HEK293 (cell line): ENCODE results near the gene GAMT.

Source experiments
- HOXA7 ChIP-seq: sonication (generic); formaldehyde crosslinking; IDR thresholded peaks from 2 replicates; pipeline ENCODE4 v1.8.1; 2022; ENCODE audit warnings: missing genetic modification reagents, borderline replicate concordance
- ZNF175 ChIP-seq: fragments of 450-650 bp; formaldehyde crosslinking; IDR thresholded peaks from 2 replicates; pipeline ENCODE4 v1.5.1; 2016; ENCODE audit warnings: missing biosample characterization, missing genetic modification characterization
- ZNF274 ChIP-seq, 2 experiments: fragments of 200-500 bp in 1 of 2; fragments of 450-650 bp in 1 of 2; sonication (Bioruptor generic) in 1 of 2; formaldehyde crosslinking in 1 of 2; IDR thresholded peaks; 2 replicates each; pipeline versions ENCODE4 v1.5.1 to v1.6.1; 2014 to 2016; ENCODE audit warnings: borderline replicate concordance in 1 of 2, inconsistent platforms in 1 of 2, low read length in 1 of 2, missing biosample characterization in 1 of 2, missing genetic modification characterization in 1 of 2
- ZNF549 ChIP-seq: fragments of 450-650 bp; IDR thresholded peaks from 2 replicates; pipeline ENCODE4 v1.5.1; 2018; ENCODE audit warnings: missing biosample characterization, missing genetic modification characterization, mild to moderate bottlenecking, inconsistent platforms, moderate library complexity
- ZNF561 ChIP-seq: fragments of 450-650 bp; IDR thresholded peaks from 2 replicates; pipeline ENCODE4 v1.5.1; 2018; ENCODE audit warnings: missing biosample characterization, missing genetic modification characterization, borderline replicate concordance
- ZNF747 ChIP-seq: fragments of 450-650 bp; formaldehyde crosslinking; IDR thresholded peaks from 2 replicates; pipeline ENCODE4 v1.5.1; 2016; ENCODE audit warnings: missing biosample characterization, missing genetic modification characterization
- TF ChIP-seq, protein P1 (sequence below): fragments of 450-650 bp; formaldehyde crosslinking; IDR thresholded peaks from 2 replicates; pipeline ENCODE4 v1.5.1; 2016; ENCODE audit warnings: missing biosample characterization, missing genetic modification characterization

DNA sequence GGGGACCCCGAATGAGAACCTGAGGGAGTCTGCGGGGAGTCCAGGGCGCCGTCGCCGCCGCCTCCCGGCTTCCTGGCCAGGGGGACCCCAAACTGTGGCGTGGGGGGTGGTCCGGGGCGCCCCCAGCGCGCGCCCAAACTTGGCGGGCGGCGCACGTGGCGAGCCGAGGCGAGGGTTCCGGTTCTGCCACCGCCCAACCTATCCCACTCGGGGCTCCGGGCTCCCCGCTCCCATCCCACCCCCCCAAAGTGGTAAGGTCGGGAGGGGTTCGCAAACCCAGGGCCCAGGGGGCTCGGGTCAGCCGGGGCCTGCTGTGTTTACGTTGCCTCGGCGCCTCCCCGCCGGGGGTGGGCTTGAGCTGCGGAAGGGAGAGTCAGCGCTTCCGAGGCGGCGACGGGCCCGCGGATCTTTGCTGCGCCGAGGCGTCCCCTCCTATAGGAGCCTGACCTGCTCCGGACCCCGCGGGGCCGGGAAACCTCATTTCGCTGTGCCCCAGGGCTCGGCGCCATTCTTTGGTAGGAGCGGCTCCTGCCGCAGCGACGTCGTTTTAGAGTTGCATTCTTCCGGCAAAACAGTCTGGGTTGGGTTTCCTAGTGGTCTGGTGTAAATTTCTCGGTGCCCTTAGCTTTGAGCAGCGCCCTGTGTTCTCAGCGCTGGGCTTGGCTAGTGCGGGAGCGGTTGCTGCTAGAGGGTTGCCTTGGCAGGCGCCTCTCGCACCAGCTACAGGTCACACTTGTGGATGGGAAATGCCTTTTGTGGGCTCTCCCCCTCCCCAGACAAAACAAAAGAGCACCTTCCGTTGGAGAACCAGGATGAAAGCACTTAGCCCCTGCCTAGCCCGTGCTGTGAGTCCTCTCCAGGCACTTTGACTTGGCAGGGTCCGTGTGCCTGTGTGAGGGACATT lies 7.2 kb upstream of the GAMT start:
- TF ChIP-seq ZNF175 (tag by site-specific recombination) (no peak), HOXA7 (CRISPR knock-in tag) (no peak), ZNF549 (tag by site-specific recombination) (no peak), ZNF747 (no peak), ZNF561 (tag by site-specific recombination) (no peak), ZNF274 (IDR thresholded peaks at IDR 0.05; ENCODE audit: low read length) (no peak), ZNF274 (tag by site-specific recombination; IDR thresholded peaks at IDR 0.05; ENCODE audit: borderline replicate concordance) (no peak)
- TF ChIP-seq, protein P1, sequence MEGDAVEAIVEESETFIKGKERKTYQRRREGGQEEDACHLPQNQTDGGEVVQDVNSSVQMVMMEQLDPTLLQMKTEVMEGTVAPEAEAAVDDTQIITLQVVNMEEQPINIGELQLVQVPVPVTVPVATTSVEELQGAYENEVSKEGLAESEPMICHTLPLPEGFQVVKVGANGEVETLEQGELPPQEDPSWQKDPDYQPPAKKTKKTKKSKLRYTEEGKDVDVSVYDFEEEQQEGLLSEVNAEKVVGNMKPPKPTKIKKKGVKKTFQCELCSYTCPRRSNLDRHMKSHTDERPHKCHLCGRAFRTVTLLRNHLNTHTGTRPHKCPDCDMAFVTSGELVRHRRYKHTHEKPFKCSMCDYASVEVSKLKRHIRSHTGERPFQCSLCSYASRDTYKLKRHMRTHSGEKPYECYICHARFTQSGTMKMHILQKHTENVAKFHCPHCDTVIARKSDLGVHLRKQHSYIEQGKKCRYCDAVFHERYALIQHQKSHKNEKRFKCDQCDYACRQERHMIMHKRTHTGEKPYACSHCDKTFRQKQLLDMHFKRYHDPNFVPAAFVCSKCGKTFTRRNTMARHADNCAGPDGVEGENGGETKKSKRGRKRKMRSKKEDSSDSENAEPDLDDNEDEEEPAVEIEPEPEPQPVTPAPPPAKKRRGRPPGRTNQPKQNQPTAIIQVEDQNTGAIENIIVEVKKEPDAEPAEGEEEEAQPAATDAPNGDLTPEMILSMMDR (tag by site-specific recombination): no peak
